Small intestine (tissue), 7 donors: ENCODE data around the gene TMEM183A. TPM values are rescaled to one million over a fixed set of nuclear protein-coding genes. Genes with fewer than 3 reads are reported as not detected.

Experiments
- DNase-seq, 2 donors: peaks; one replicate each; pipeline versions ENCODE4 v3.0.0 to v3.0.0-alpha.2; 2013
- FAIRE-seq: peaks from 2 replicates; lab custom pipeline; 2012; peaks lifted over from hg19 to GRCh38; lab: Jason Lieb, UNC
- H3K27ac ChIP-seq, 3 donors: one replicate each; pipeline ENCODE4 v1.5.1; 2013; ENCODE audit warnings: low read length in 2 of 3, mild to moderate bottlenecking in 2 of 3, control low read depth in 1 of 3, inconsistent platforms in 1 of 3, low read depth in 1 of 3, moderate library complexity in 1 of 3
- H3K27me3 ChIP-seq, 3 donors: one replicate each; pipeline ENCODE4 v1.6.1; 2013; ENCODE audit warnings: low read length in 3 of 3, inconsistent platforms in 1 of 3; ENCODE audit not compliant: control insufficient read depth in 3 of 3, insufficient read depth in 3 of 3
- H3K36me3 ChIP-seq, 3 donors: one replicate each; pipeline ENCODE4 v1.6.1; 2013; ENCODE audit warnings: low read length in 3 of 3, inconsistent platforms in 1 of 3, low read depth in 1 of 3, mild to moderate bottlenecking in 1 of 3, moderate library complexity in 1 of 3; ENCODE audit not compliant: control insufficient read depth in 3 of 3, insufficient read depth in 2 of 3
- H3K4me1 ChIP-seq, 3 donors: one replicate each; pipeline ENCODE4 v1.6.1; 2013; ENCODE audit warnings: low read length in 2 of 3, inconsistent platforms in 1 of 3, low read depth in 1 of 3, mild to moderate bottlenecking in 1 of 3, moderate library complexity in 1 of 3; ENCODE audit not compliant: control insufficient read depth in 3 of 3, insufficient read depth in 2 of 3
- H3K4me3 ChIP-seq, 3 donors: one replicate each; pipeline ENCODE4 v1.5.1; 2013; ENCODE audit warnings: low read length in 3 of 3, control low read depth in 1 of 3, inconsistent platforms in 1 of 3, low read depth in 1 of 3, mild to moderate bottlenecking in 1 of 3, moderate library complexity in 1 of 3
- H3K9me3 ChIP-seq, 2 donors: one replicate each; pipeline ENCODE4 v1.6.1; 2013; ENCODE audit warnings: low read depth in 1 of 2, low read length in 1 of 2; ENCODE audit not compliant: control insufficient read depth in 2 of 2, insufficient read depth in 1 of 2
- WGBS, 3 donors: extraction: QIAGEN DNeasy Blood & Tissue Kit; methylation state at CpG; one replicate each; pipeline ENCODE4 v1.1.7; 2013; 5-methylcytosine and 5-hydroxymethylcytosine counted together
- polyA plus RNA-seq, 4 donors: library from polyadenylated mRNA; stranded (reverse) in 3 of 4; unstranded in 1 of 4; fragments of 200-250 nt in 3 of 4; fragments of 120-200 nt in 1 of 4; gene quantifications; one replicate each; pipeline versions ENCODE4 v1.2.1 to v1.2.3, GENCODE V29; 2013
- donor health status: healthy with polysubstance abuse.
- donor health status: control.
- donor health status: control.
- donor health status: Bipolar disorder and iron deficiency.
- donor health status: healthy.

The TMEM183A gene
- polyA plus RNA-seq, 4 donors, result 58.9 to 80.4 (median 67.2) TPM

DNA sequence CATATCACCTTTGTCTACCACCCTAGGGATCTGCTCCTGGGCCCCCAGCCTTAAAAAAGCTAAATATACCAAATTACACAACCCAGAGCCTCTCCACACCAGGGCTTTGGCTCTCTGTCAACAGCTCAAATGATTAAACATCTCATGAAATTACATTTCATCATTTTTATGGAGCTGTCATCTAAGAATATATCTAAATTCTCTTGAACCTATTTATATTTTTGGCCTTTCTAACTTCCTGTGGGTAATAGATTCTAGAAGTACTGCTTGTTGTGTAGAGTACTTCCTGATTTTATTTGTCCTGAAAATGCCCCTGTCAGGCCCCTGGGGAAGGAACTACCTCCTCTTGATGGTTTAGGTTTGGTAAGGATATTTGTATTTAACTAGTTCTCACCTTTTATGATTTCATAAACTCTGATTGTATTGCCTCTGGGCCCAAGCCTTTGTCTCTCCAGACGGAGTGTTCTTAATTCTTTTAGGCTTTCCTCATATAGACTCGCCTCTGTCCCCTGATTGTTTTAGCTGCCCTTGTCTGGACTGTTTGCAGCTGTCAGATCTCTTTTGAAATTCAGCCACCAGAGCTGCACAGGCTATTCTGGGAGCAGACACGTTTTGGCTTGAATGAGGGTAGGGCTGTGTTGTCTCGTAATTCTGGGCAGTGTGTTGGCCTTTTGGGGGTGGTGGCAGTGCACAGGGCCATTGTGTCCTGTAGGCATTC, 62.0 kb downstream of the TMEM183A start:
- 36 to 56% (median 54%) methylated on average over 4 of the region's 4 CpGs for WGBS, 3 donors

GRCh38 chr1:203072002-203072602, 64.9 kb downstream of the TMEM183A start:
- H3K36me3 ChIP-seq, result no peaks in the 10 kb centered on the region
- 79 to 84% (median 81%) methylated on average over 7 of the region's 7 CpGs for WGBS, 3 donors
- H3K27me3 ChIP-seq, result peaks cover 9 to 40% (median 11%) of the 10 kb centered on the region in 3 donors
- no peak for DNase-seq
- H3K9me3 ChIP-seq, result no peaks in the 10 kb centered on the region
- H3K27ac ChIP-seq, result no peak overlapping the region
- FAIRE-seq, result no peak
- H3K4me1 ChIP-seq, result no peaks in the 10 kb centered on the region
- H3K4me3 ChIP-seq, result no peak overlapping the region

More for the DNA sequence above, 62.0 kb downstream of the TMEM183A start:
- peaks cover 0 to 12% (median 2%) of the 10 kb centered on the region in 3 donors for H3K27me3 ChIP-seq
- H3K4me1 ChIP-seq, result no peaks in the 10 kb centered on the region
- no peaks in the 10 kb centered on the region for H3K9me3 ChIP-seq
- no peak overlapping the region for H3K4me3 ChIP-seq
- no peaks in the 10 kb centered on the region for H3K36me3 ChIP-seq
- DNase-seq (no peak), FAIRE-seq (no peak)
- peak overlapping the region in 2 of 3 donors; percentile 1 to 13 for H3K27ac ChIP-seq

GRCh38 chr1:203072911-203073310, 65.7 kb downstream of the TMEM183A start:
- FAIRE-seq (no peak), DNase-seq (no peak)
- Histone ChIP-seq H3K9me3 (no peaks in the 10 kb centered on the region), H3K27me3 (peaks cover 9 to 48% (median 11%) of the 10 kb centered on the region in 3 donors), H3K4me1 (no peaks in the 10 kb centered on the region), H3K27ac (no peak overlapping the region), H3K36me3 (no peaks in the 10 kb centered on the region), H3K4me3 (no peak overlapping the region)
- WGBS, 3 donors, result 77 to 85% (median 82%) methylated on average over 3 of the region's 3 CpGs

GRCh38 chr1:203073469-203073868, 66.3 kb downstream of the TMEM183A start:
- no peaks in the 10 kb centered on the region for H3K4me1 ChIP-seq
- WGBS, 3 donors, result 64 to 87% (median 72%) methylated on average over 2 of the region's 2 CpGs

More at GRCh38 chr1:203073469-203073868, 66.3 kb downstream of the TMEM183A start:
- no peak for FAIRE-seq
- H3K36me3 ChIP-seq, result no peaks in the 10 kb centered on the region
- no peak overlapping the region for H3K27ac ChIP-seq
- peaks cover 9 to 54% (median 11%) of the 10 kb centered on the region in 3 donors for H3K27me3 ChIP-seq
- no peak for DNase-seq
- no peak overlapping the region for H3K4me3 ChIP-seq
- no peaks in the 10 kb centered on the region for H3K9me3 ChIP-seq

Other genes starting within 250 kb of the TMEM183A start
- 10 to 100 TPM in 1 of 4 donors, 1 to 10 TPM in 3; 5.7 to 39.5 (median 9.1) TPM for gene KDM5B, start 199.0 kb upstream of the TMEM183A start, polyA plus RNA-seq
- 1 to 10 TPM; 1.2 to 2.1 (median 1.6) TPM for gene PCAT6, start 196.4 kb upstream of the TMEM183A start, polyA plus RNA-seq
- 10 to 100 TPM in 3 of 4 donors, 1 to 10 TPM in 1; 7.8 to 11.2 (median 10.3) TPM for gene RABIF, start 118.2 kb upstream of the TMEM183A start, polyA plus RNA-seq
- gene KLHL12, start 80.1 kb upstream of the TMEM183A start, polyA plus RNA-seq, result 10 to 100 TPM; 12.7 to 28.2 (median 17.2) TPM
- gene ADIPOR1, start 49.1 kb upstream of the TMEM183A start, polyA plus RNA-seq, result 10 to 100 TPM; 48.5 to 77.7 (median 53.8) TPM
- gene CYB5R1, start 40.1 kb upstream of the TMEM183A start, polyA plus RNA-seq, result 10 to 100 TPM in 3 of 4 donors, 1 to 10 TPM in 1; 6.5 to 34.8 (median 20.9) TPM
- 1 to 10 TPM in 1 of 4 donors, under 1 TPM in 2, not detected in 1; 0.27 to 1.2 (median 0.54) TPM for gene PPFIA4, start 19.1 kb downstream of the TMEM183A start, polyA plus RNA-seq
- gene MYOG, start 78.6 kb downstream of the TMEM183A start, polyA plus RNA-seq, result 1 to 10 TPM in 1 of 4 donors, not detected in 3; 1.5 TPM
- gene ADORA1, start 120.4 kb downstream of the TMEM183A start, polyA plus RNA-seq, result 1 to 10 TPM in 1 of 4 donors, under 1 TPM in 2, not detected in 1; 0.38 to 1.4 (median 0.54) TPM
- 1 to 10 TPM in 1 of 4 donors, not detected in 3; 1.1 TPM for gene MYBPH, start 168.5 kb downstream of the TMEM183A start, polyA plus RNA-seq
- gene CHI3L1, start 179.3 kb downstream of the TMEM183A start, polyA plus RNA-seq, result 1 to 10 TPM in 2 of 4 donors, under 1 TPM in 2; 0.16 to 1.6 (median 0.90) TPM
- gene CHIT1, start 222.3 kb downstream of the TMEM183A start, polyA plus RNA-seq, result under 1 TPM in 2 of 4 donors, not detected in 2; 0.07 to 0.43 TPM